Measurements from ENCODE around the gene MUC5B.

The MUC5B gene

GRCh38 chr11:1303126-1303821, 80.4 kb downstream of the MUC5B start:
- DNase-seq: no peak

DNA sequence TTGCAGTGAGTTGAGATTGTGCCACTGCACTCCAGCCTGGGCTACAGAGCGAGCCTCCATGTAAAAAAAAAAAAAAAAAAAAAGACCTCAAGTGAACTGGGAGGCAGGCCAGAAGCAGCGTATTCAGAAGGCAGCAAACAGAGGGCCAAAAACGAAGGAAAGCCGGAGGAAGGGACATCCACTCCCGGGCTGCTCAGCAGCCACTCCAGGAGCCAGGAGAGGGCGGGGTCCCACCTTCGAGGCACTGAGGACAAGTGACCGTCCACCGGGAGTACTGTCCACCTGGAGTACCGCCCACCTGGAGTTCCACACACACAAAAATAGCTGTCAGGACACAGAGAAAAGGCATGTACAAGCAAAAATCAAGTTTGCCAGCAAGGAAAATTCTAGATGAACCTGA, 81.1 kb downstream of the MUC5B start:
- DNase-seq: no peak

GRCh38 chr11:1304380-1304779, 81.5 kb downstream of the MUC5B start:
- no peak for DNase-seq

- DNase-seq: no peak
Observed at GRCh38 chr11:1305063-1305495, 82.2 kb downstream of the MUC5B start.

- DNase-seq: no peak
Observed at GRCh38 chr11:1305501-1306056, 82.7 kb downstream of the MUC5B start.

- no peak for DNase-seq
Observed at GRCh38 chr11:1306186-1307162, 83.6 kb downstream of the MUC5B start.

GRCh38 chr11:1307163-1307870, 84.5 kb downstream of the MUC5B start:
- no peak for DNase-seq

GRCh38 chr11:1307998-1308742, 85.3 kb downstream of the MUC5B start:
- DNase-seq: no peak

GRCh38 chr11:1308743-1309497, 86.1 kb downstream of the MUC5B start:
- DNase-seq: no peak

DNA sequence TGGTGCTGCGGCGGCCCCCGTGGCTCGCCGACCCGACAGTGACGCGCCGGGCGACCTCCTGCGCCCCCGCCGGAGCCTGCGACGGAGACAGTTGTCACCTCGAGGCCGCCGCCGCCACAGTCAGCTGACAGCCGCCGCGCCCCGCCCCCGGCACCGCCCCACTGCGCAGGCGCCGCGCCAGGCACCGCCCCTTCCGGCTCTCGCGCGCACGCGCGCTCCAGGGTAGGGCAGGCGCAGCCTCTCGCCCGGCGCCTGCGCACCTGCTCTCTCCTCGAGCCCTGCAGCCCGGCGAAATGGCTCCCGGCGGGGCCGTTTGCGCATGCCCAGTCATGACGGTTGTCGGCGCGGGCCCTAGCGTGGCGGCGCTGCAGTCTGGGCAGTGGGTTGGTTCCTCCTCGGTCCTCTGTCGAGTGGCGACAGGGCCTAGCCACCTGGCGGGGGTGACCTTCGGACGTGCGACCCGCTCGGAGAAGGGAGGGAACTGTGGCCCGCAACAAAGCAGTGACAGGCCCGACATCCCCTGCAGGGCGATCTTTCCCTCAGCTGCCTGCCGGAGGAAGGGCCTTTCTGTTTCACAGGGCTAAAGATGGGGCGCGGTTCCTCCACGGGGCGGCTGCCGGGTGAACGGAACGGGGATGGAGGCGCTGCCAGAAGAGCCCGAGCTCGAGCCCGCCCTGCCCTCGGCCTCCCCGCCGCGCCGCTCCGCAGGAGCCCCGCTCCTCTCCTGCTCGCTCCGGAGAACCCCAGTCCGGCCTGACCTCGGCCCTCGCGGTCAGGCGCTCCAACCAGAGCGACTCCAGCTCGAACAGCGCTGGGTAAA, 86.8 kb downstream of the MUC5B start, which contains the start of gene TOLLIP:
TSS of gene TOLLIP (minus strand) at position 135 of the 820 bp plus-strand sequence. CDS start at position 1, 134 bp downstream.
- DNase-seq: peak; percentile 98

DNA sequence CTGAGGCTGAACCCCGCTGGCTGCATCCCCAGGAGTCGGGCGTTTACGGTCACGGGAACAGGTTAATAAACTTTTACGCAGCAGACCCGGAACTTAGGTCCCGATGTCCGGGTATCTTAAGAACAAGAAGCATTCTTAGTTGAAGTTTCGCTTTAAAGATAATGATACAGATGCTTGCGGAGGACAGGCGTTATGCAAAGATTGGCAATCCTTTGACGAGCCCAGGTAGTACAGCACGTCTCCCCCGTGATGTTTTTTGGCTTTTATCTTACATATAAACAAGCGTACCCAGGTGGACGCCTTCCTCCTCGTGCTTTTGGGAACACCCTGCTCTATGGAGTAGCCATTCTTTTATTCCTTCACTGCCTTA, 87.4 kb downstream of the MUC5B start:
- DNase-seq: peak; percentile 19

DNA sequence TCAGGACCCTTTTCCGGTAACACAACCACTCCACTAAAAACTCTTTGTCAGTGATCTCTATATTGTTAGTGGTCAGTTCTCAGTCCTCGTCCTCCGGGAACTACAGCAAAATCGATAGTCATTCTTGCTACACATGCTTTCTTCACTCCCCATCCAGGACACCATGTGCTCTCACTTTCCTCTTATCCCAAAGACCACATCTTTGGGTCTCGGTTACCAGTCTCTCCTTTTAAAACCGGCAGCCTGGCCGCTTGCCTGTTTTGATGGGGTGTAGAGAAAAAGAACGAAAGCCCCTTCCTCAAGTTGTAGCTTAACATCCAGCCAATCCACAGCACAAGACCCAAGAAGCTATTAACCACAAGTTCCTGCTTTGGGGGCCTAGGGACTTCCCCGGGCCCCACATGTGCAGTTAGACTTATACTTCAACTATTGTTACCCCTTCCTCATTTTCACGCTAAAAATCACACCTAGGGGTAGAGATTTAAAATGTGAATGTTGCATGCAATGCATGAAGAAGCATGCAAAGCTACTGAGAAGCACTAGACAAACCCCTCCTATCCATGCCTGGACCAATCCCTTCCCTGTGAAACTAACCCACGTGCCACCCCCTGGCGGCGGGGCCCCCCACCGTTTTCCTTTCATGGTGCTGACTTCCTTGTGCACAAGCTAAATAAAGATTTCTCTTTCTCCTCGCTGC, 88.1 kb downstream of the MUC5B start:
- DNase-seq: peak; percentile 72
